ENCODE measurements around the gene MYO6.

GRCh38 chr6:75843396-75843795 lies 94.4 kb downstream of the MYO6 start:
- no peak for TF ChIP-seq POLR2AphosphoS5 (IDR thresholded peaks at IDR 0.05; ENCODE audit: low read depth, low read length)
- TF ChIP-seq, protein P1, sequence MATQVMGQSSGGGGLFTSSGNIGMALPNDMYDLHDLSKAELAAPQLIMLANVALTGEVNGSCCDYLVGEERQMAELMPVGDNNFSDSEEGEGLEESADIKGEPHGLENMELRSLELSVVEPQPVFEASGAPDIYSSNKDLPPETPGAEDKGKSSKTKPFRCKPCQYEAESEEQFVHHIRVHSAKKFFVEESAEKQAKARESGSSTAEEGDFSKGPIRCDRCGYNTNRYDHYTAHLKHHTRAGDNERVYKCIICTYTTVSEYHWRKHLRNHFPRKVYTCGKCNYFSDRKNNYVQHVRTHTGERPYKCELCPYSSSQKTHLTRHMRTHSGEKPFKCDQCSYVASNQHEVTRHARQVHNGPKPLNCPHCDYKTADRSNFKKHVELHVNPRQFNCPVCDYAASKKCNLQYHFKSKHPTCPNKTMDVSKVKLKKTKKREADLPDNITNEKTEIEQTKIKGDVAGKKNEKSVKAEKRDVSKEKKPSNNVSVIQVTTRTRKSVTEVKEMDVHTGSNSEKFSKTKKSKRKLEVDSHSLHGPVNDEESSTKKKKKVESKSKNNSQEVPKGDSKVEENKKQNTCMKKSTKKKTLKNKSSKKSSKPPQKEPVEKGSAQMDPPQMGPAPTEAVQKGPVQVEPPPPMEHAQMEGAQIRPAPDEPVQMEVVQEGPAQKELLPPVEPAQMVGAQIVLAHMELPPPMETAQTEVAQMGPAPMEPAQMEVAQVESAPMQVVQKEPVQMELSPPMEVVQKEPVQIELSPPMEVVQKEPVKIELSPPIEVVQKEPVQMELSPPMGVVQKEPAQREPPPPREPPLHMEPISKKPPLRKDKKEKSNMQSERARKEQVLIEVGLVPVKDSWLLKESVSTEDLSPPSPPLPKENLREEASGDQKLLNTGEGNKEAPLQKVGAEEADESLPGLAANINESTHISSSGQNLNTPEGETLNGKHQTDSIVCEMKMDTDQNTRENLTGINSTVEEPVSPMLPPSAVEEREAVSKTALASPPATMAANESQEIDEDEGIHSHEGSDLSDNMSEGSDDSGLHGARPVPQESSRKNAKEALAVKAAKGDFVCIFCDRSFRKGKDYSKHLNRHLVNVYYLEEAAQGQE (IDR thresholded peaks at IDR 0.05; ENCODE audit: insufficient read depth in 1 of 2, low read depth in 2 of 2, low read length in 2 of 2), result no peak

Data from PFSK-1 (cell line).